Small intestine (tissue), 7 donors: ENCODE measurements around the gene KCNK3. TPM values are rescaled to one million over a fixed set of nuclear protein-coding genes. Genes with fewer than 3 reads are reported as not detected.
"Not testable (repeated sequence)": the region's sequence is repeated elsewhere in the genome, so short reads cannot be mapped to it uniquely, and the experiment has no call there.

ENCODE experiments used
- DNase-seq, 2 donors: peaks; one replicate each; pipeline versions ENCODE4 v3.0.0 to v3.0.0-alpha.2; 2013
- FAIRE-seq: peaks from 2 replicates; lab custom pipeline; 2012; peaks lifted over from hg19 to GRCh38; lab: Jason Lieb, UNC
- H3K27ac ChIP-seq, 3 donors: one replicate each; pipeline ENCODE4 v1.5.1; 2013; ENCODE audit warnings: low read length in 2 of 3, mild to moderate bottlenecking in 2 of 3, control low read depth in 1 of 3, inconsistent platforms in 1 of 3, low read depth in 1 of 3, moderate library complexity in 1 of 3
- H3K27me3 ChIP-seq, 3 donors: one replicate each; pipeline ENCODE4 v1.6.1; 2013; ENCODE audit warnings: low read length in 3 of 3, inconsistent platforms in 1 of 3; ENCODE audit not compliant: control insufficient read depth in 3 of 3, insufficient read depth in 3 of 3
- H3K36me3 ChIP-seq, 3 donors: one replicate each; pipeline ENCODE4 v1.6.1; 2013; ENCODE audit warnings: low read length in 3 of 3, inconsistent platforms in 1 of 3, low read depth in 1 of 3, mild to moderate bottlenecking in 1 of 3, moderate library complexity in 1 of 3; ENCODE audit not compliant: control insufficient read depth in 3 of 3, insufficient read depth in 2 of 3
- H3K4me1 ChIP-seq, 3 donors: one replicate each; pipeline ENCODE4 v1.6.1; 2013; ENCODE audit warnings: low read length in 2 of 3, inconsistent platforms in 1 of 3, low read depth in 1 of 3, mild to moderate bottlenecking in 1 of 3, moderate library complexity in 1 of 3; ENCODE audit not compliant: control insufficient read depth in 3 of 3, insufficient read depth in 2 of 3
- H3K4me3 ChIP-seq, 3 donors: one replicate each; pipeline ENCODE4 v1.5.1; 2013; ENCODE audit warnings: low read length in 3 of 3, control low read depth in 1 of 3, inconsistent platforms in 1 of 3, low read depth in 1 of 3, mild to moderate bottlenecking in 1 of 3, moderate library complexity in 1 of 3
- H3K9me3 ChIP-seq, 2 donors: one replicate each; pipeline ENCODE4 v1.6.1; 2013; ENCODE audit warnings: low read depth in 1 of 2, low read length in 1 of 2; ENCODE audit not compliant: control insufficient read depth in 2 of 2, insufficient read depth in 1 of 2
- WGBS, 3 donors: extraction: QIAGEN DNeasy Blood & Tissue Kit; methylation state at CpG; one replicate each; pipeline ENCODE4 v1.1.7; 2013; 5-methylcytosine and 5-hydroxymethylcytosine counted together
- polyA plus RNA-seq, 4 donors: library from polyadenylated mRNA; stranded (reverse) in 3 of 4; unstranded in 1 of 4; fragments of 200-250 nt in 3 of 4; fragments of 120-200 nt in 1 of 4; gene quantifications; one replicate each; pipeline versions ENCODE4 v1.2.1 to v1.2.3, GENCODE V29; 2013
- donor health status: healthy with polysubstance abuse.
- donor health status: control.
- donor health status: control.
- donor health status: Bipolar disorder and iron deficiency.
- donor health status: healthy.

KCNK3 gene
- polyA plus RNA-seq, 4 donors = 0.22 to 3.3 (median 0.28) TPM

DNA sequence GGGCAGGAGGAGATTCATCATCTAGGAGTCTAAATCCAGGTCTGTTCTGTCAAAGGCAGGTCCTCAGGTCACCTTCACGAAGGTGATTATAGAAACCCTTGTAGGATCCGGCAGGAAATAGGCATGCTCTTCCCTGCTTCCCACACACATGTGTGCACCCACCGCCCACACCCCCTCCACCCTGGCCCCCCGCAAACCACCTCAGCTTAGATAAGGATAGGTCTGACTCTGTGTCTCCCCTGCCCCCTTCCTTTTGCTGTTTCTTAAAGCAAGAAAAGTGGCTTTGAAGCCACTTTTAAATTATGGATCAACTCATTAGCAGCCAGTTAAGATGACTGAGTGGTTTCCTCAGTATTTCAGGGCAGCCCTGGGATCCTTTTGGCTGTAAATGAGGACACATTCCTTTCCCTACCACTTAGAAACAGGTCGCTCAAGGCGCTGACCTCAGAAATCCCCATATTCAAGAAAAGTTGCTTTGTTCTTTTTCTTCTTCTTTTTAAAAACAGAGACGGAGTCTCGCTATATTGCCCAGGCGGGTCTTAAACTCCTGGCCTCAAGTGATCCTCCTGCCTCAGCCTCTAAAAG is 36.8 kb upstream of the KCNK3 start:
- no peak for FAIRE-seq
- no peak overlapping the region for H3K27ac ChIP-seq
- no peak for DNase-seq
- no peaks in the 10 kb centered on the region for H3K4me1 ChIP-seq
- H3K36me3 ChIP-seq = no peaks in the 10 kb centered on the region
- H3K4me3 ChIP-seq = no peak overlapping the region
- H3K27me3 ChIP-seq = no peaks in the 10 kb centered on the region
- 88 to 95% (median 89%) methylated on average over 9 of the region's 9 CpGs for WGBS, 3 donors
- no peaks in the 10 kb centered on the region for H3K9me3 ChIP-seq

- DNase-seq = no peak
- Histone ChIP-seq H3K36me3 (no peaks in the 10 kb centered on the region), H3K4me3 (no peak overlapping the region), H3K27me3 (peaks cover 0 to 2% (median 0%) of the 10 kb centered on the region in 3 donors), H3K4me1 (no peaks in the 10 kb centered on the region), H3K9me3 (peaks cover 0 to 4% of the 10 kb centered on the region in 2 donors), H3K27ac (no peak overlapping the region)
- WGBS, 3 donors = 68 to 91% (median 84%) methylated on average over 4 of the region's 4 CpGs
- no peak for FAIRE-seq
Measured at GRCh38 chr2:26657265-26657664, 35.3 kb upstream of the KCNK3 start.

DNA sequence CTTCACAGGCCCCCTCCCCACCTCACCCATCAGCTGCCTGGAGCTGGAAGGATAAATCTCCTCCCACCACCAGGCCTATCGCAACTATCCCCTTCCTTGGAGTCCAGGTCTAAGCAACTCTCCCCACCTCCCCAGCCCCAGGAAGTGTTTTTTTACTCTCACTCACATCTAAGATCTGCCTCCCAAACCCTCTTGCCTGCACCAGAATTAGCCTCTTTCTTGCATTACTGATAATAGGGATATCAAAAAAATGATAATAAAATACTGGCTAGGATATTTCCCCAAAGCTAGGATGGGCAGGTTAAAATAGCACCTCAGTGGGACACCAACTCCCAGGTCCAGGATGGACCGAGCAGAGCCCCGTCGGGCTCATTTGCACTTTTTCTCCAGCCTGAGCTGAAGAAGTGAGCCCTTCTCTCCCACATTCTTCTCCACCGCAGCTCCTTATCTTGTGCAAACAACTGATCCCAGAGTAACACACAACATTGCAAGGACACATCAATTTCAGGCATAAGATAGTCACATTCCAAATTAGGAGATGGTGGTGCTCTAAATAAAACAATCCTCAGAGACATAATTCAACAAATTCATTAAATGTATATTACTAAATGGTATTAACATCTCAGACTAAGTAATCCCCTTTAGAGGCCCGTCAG is 33.7 kb upstream of the KCNK3 start:
- Histone ChIP-seq H3K27me3 (peaks cover 0 to 2% (median 0%) of the 10 kb centered on the region in 3 donors), H3K36me3 (no peaks in the 10 kb centered on the region), H3K9me3 (peaks cover 0 to 4% of the 10 kb centered on the region in 2 donors), H3K27ac (no peak overlapping the region), H3K4me1 (no peaks in the 10 kb centered on the region), H3K4me3 (no peak overlapping the region)
- WGBS, 3 donors = 42 to 61% (median 55%) methylated on average over 6 of the region's 6 CpGs
- no peak for DNase-seq
- no peak for FAIRE-seq

GRCh38 chr2:26660363-26660962 is 32.1 kb upstream of the KCNK3 start:
- no peak for DNase-seq
- WGBS, 3 donors = 67 to 91% (median 84%) methylated on average over 1 of the region's 1 CpG
- H3K9me3 ChIP-seq = peaks cover 0 to 4% of the 10 kb centered on the region in 2 donors
- no peak for FAIRE-seq
- no peak overlapping the region for H3K4me3 ChIP-seq
- H3K27ac ChIP-seq = no peak overlapping the region
- H3K4me1 ChIP-seq = no peaks in the 10 kb centered on the region
- H3K36me3 ChIP-seq = no peaks in the 10 kb centered on the region
- peaks cover 0 to 2% (median 0%) of the 10 kb centered on the region in 3 donors for H3K27me3 ChIP-seq

DNA sequence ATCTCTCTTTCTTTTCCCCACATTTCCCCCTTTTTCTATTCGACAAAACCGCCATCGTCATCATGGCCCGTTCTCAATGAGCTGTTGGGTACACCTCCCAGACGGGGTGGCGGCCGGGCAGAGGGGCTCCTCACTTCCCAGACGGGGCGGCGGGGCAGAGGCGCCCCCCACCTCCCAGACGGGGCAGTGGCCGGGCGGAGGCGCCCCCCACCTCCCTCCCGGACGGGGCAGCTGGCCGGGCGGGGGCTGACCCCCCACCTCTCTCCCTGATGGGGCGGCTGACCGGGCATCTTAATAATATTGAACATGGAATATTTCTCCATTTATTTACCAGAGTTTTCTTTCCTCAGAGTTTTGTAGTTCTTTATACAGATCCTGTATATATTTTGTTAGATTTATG is 27.2 kb upstream of the KCNK3 start:
- H3K9me3 ChIP-seq, H3K4me3 ChIP-seq, H3K36me3 ChIP-seq, H3K27me3 ChIP-seq, H3K27ac ChIP-seq, DNase-seq, H3K4me1 ChIP-seq, FAIRE-seq: not testable (repeated sequence)
- 88 to 92% (median 89%) methylated on average over 15 to 21 of the region's 21 CpGs for WGBS, 3 donors

GRCh38 chr2:26666671-26667070 is 25.9 kb upstream of the KCNK3 start:
- Histone ChIP-seq H3K4me1 (no peaks in the 10 kb centered on the region), H3K27ac (no peak overlapping the region), H3K36me3 (no peaks in the 10 kb centered on the region), H3K4me3 (no peak overlapping the region), H3K9me3 (no peaks in the 10 kb centered on the region), H3K27me3 (peaks cover 0 to 10% (median 2%) of the 10 kb centered on the region in 3 donors)
- DNase-seq (no peak), FAIRE-seq (no peak)
- WGBS, 3 donors = 52 to 95% (median 80%) methylated on average over 2 of the region's 2 CpGs

- WGBS, 3 donors = 83 to 94% (median 93%) methylated on average over 4 of the region's 4 CpGs
- H3K27me3 ChIP-seq = peaks cover 0 to 15% (median 0%) of the 10 kb centered on the region in 3 donors
- H3K9me3 ChIP-seq = no peaks in the 10 kb centered on the region
- no peak for FAIRE-seq
- H3K36me3 ChIP-seq = no peaks in the 10 kb centered on the region
- H3K4me3 ChIP-seq = no peak overlapping the region
- DNase-seq = no peak
- no peak overlapping the region for H3K27ac ChIP-seq
- H3K4me1 ChIP-seq = no peaks in the 10 kb centered on the region
Measured at GRCh38 chr2:26668041-26668440, 24.5 kb upstream of the KCNK3 start.

DNA sequence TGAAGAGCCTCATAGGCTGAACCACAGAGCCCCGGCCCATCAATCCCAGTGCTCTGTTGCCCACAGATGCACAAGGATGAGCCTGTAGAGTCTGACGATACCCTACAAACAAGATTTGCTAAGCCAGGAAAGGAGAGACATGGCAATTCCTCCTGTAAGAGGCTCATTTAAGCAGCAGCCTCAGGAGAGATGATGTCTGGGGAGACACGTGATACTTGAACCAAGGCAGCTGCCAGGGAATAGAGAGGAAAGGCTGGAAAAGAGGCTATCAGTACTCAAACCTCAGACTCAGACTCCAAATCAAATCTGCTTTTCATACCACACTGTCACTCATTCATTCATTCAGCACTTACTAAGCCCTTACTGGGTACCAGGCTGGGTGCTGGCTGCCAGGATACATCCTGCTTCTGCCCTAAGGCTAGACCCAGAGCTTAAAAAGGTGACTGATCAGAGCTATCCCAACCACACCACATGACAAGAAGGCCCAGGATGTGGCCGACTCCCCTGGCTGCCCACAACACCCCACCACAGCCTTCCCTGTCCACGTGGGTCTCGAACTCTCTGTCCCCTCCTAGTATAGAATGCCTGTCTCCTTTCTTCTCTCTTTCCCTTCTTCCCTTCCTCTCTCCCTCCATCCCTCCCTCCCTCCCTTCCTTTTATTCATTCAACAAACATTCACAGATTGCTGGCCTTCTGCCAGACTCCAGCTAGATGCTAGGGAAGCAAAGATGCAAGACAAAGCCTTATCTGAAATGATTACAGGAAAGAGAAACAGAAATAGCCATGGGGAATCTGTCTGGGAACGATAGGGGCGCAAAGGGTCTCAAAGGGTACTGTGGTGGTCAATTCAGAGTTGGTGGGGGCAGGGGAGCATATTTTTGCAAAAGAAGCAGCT is 23.4 kb upstream of the KCNK3 start:
- H3K27ac ChIP-seq = no peak overlapping the region
- no peaks in the 10 kb centered on the region for H3K9me3 ChIP-seq
- 63 to 66% (median 66%) methylated on average over 8 of the region's 8 CpGs for WGBS, 3 donors
- FAIRE-seq (no peak), DNase-seq (no peak)
- H3K27me3 ChIP-seq = peaks cover 0 to 15% (median 0%) of the 10 kb centered on the region in 3 donors
- no peaks in the 10 kb centered on the region for H3K36me3 ChIP-seq
- no peaks in the 10 kb centered on the region for H3K4me1 ChIP-seq
- no peak overlapping the region for H3K4me3 ChIP-seq
